A204.1 (cell line): ENCODE measurements around the gene SDK2.
"Not testable (repeated sequence)": the region's sequence is repeated elsewhere in the genome, so short reads cannot be mapped to it uniquely, and the experiment has no call there.

Experiments
- FAIRE-seq: peaks from 2 replicates; lab custom pipeline; 2012; peaks lifted over from hg19 to GRCh38; lab: Jason Lieb, UNC

The SDK2 gene

GRCh38 chr17:73482251-73482716 lies 162.0 kb downstream of the SDK2 start:
- no peak for FAIRE-seq

GRCh38 chr17:73481676-73482075 lies 162.6 kb downstream of the SDK2 start:
- no peak for FAIRE-seq

- no peak for FAIRE-seq
Measured at GRCh38 chr17:73480740-73481139, 163.5 kb downstream of the SDK2 start.

DNA sequence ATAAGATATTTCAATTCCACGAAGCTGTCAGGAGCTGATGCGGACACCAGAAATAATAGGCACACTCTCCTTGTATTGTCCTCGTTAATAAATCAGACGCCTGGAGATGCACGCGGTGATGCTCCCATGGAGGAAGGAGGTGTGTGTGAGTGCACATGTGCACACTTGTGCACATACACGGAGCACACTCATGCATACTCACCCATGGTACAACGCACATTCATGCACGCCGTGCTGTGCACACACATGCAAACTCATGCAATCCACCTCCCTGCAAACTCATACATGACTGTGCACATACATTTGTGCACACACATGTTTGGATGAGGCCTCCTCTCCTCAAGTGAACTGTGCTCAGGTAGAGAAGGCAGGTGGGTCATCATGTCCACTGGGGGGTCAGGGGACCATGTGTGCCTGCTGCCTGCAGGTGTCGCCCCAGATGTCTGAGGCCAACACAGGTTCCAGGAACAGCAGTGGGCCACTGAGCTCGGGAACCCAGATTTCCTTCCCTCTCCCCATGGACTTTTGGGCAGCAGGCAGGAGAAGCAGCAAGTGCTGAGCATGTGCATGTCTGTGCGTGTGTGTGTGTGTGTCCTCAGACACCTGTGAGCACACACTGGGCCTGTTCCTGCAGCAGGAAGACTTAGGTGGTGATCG lies 165.3 kb downstream of the SDK2 start:
- FAIRE-seq, result no peak

DNA sequence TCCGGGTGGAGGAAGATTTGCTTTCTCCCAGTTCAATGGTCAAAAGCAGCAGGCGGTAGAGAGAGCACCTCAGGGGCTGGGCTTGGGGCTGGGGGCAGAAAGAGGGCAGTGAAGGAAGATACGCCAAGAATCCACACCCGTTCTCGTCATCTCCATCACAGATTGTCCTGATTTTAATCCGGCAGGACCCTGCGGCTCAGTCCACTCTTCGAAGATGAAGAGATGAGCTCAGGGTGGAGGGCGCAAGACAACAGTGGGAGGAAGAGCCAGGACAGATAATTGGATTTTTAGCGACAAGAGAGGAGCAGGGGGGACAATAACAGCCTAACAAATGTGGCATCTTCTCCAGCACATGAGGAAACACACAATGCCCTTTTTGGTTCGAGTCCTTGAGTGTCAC lies 165.9 kb downstream of the SDK2 start:
- no peak for FAIRE-seq

- FAIRE-seq, result no peak
Measured at GRCh38 chr17:73476890-73477350, 167.3 kb downstream of the SDK2 start.

DNA sequence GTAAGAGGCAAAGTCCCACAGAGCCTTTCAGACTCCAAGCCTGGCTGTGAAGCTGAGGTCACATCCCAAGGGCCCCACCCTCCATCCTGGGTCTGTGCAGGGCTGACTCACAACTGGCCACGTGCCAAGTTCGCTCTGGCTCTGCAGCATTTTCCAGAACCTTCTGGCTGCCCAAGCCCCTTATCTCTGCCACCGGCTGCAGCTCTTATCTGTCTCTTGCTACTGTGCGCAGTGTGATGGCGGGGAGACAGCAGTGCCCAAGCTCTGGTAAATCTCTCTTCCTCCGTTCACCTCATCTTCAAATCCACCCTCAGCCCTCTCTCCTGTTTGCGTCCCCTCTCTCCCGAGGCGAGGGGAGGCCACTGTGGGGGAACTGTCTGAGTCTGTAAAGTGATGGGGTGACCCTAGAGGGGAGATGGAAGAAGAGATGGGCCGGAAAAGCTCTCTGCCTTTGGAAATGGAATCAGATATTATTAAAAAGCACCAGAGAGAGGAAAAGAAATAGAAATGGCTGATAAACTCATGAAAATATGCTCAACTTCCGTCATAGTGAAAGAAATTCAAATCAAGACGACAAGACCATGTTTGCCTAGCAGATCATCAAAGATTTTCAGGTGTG lies 169.8 kb downstream of the SDK2 start:
- no peak for FAIRE-seq

DNA sequence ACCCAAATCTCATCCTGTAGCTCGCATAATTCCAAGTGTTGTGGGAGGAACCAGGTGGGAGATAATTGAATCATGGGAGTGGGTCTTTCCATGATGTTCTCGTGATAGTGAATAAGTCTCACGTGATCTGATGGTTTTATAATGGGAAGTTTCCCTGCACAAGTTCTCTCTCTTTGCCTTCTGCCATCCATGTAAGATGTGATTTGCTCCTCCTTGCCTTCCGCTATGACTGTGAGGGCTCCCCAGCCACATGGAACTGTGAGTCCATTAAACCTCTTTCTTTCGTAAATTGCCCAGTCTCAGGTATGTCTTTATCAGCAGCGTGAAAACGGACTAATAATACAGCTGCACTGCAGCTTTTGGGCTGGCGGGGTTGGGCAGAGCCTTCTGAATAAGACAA lies 171.5 kb downstream of the SDK2 start:
- not testable (repeated sequence) for FAIRE-seq

GRCh38 chr17:73471924-73472323 lies 172.3 kb downstream of the SDK2 start:
- no peak for FAIRE-seq

- no peak for FAIRE-seq
Measured at GRCh38 chr17:73470316-73470826, 173.9 kb downstream of the SDK2 start.

- FAIRE-seq, result no peak
Measured at GRCh38 chr17:73469311-73469710, 174.9 kb downstream of the SDK2 start.

- FAIRE-seq, result no peak
Measured at GRCh38 chr17:73468221-73468620, 176.0 kb downstream of the SDK2 start.

DNA sequence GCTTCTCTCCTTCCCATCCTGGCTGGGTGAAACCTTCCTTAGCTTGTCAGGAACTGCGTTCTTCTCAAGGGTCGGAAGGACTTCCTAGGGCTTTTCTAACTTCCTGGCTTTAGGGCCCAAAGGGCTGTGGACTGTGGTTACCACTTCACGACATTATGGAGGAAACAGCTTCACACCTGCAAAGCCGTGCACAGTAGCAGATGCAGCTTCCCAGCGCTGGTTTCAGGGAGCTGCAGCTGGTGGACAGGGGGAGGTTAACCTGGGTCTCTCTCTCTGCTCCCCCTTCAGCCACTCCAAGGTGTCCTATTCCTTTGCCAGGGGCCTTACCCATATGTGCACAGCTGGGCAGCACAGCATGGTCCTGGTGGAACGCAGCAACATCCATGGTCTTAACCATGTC lies 176.6 kb downstream of the SDK2 start:
- FAIRE-seq, result no peak

DNA sequence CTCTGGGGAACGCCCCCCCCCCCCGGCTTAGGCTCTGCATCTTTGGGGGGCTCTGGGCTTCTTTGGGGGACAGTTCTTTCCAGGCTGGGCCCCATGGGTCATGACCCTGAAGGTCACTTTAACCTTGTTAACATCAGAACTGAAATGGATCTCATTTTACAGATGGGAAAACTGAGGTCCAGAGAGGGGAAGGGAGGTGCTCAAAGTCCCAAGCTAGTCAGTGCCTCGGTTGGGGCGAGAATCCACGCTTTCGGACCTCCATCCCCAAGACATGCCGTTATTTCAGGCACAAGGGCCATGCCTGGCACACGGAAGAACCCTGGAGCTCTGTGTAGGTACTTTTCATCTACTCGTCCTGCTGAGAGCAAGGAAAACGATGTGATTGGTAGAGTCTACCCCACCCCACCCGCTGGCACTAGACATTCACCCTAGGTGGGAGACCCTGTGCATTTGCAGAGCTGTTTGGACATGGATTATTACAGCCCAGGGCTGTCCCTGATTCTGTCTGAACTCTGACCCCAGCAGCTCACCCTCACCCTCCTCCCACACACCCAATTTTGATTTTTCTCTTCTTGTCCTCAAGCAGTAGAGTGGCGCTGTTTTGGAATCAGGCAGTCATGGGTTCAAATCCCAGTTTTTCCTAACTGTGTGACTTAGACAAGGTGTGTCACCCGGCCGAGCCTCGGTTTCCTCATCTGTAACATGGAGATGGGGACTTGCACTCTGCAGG lies 177.4 kb downstream of the SDK2 start:
- no peak for FAIRE-seq

- no peak for FAIRE-seq
Measured at GRCh38 chr17:73465953-73466230, 178.4 kb downstream of the SDK2 start.

DNA sequence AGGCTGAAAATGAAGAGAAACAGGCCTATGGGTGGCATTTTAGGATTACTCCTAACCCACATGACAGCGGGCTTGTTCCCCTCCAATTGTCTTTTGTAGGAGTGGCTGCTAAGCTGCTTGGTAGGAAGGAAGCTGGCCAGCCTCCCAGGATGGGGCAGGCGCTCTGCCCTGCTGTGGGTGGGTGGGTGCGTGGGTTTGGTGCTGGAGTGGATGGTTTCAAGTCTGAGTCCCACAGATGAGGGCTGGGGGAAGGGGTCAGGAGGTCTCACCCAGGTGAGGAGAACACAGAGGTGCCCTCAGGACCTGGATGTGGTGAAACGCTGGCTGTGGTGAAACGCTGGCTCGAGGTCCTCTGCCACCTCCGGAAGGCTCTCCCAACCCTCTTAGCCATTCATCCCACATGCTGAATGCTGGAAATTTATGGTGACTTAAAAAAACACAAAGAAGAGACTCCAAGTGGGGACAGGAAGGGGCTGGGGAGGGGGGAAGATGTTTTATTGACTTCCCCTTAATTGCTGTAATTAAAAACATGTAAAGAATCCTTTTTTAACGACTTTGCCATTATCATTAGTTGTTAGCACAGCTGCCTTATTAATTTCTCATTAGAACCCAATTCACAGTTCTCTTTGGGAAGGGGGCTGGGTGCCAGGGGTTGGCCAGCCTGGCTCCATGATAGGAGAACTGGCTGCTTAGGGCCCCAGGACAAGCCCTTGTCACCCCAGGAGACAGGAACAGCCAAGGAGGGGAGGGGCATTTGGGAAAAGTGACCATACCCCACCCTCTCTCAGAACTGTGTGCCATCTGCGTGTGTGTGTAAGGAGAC lies 178.9 kb downstream of the SDK2 start:
- no peak for FAIRE-seq

DNA sequence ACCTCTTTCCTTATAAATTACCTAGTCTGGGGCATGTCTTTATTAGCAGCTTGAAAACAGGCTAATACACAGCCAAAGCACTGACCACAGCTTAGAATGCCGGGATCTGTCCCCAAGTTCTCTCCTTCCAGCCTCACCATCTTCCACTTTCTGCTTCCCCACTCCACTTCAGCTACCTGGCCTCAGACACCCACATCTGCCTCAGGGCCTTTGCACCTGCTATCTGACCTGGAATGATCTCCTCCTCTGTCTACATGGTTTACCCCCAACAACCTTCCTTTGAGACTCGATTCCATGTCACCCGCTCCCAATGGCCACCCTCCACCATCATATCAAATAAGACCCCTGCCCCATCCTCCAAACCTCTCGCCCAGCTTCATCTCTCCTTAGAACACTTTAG lies 179.8 kb downstream of the SDK2 start:
- no peak for FAIRE-seq

GRCh38 chr17:73463821-73464220 lies 180.4 kb downstream of the SDK2 start:
- no peak for FAIRE-seq

DNA sequence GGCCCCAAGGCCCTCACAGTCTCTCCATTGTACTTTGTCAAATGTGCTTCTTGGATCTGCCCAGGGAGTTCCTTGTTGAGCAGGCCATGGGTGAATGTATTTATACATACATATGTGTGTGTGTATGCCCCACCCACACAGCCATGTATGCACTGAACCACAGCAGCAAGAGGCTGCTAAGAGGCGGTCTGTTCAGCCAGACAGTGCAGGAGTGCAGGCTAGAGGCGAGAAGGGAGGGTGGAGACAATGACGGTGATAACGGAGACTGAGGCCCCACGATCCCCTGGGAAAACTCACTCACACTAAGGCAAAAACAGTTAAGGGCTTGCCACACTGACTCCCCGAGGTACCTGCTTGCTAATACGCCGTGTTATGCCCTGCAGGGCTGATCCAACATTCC lies 181.4 kb downstream of the SDK2 start:
- no peak for FAIRE-seq

GRCh38 chr17:73459980-73460379 lies 184.3 kb downstream of the SDK2 start:
- FAIRE-seq, result no peak

GRCh38 chr17:73455767-73456166 lies 188.5 kb downstream of the SDK2 start:
- FAIRE-seq, result no peak

- FAIRE-seq, result no peak
Measured at GRCh38 chr17:73455050-73455687, 189.1 kb downstream of the SDK2 start.
